Measurements from ENCODE around the gene DMD. TPM values are rescaled to one million over a fixed set of nuclear protein-coding genes. Genes with fewer than 3 reads are reported as not detected.

DMD gene
- total RNA-seq, 1 donor, result 32.4 TPM

- DNase-seq (ENCODE audit: low read depth), result no peak
- no peak overlapping the region for H3K4me3 ChIP-seq (ENCODE audit: low read depth, low read length)
- no peak for TF ChIP-seq CTCF (IDR thresholded peaks at IDR 0.05; ENCODE audit: insufficient read depth, low read depth, low read length)
Observed at GRCh38 chrX:31336419-31336818, 1874.9 kb downstream of the DMD start.

DNA sequence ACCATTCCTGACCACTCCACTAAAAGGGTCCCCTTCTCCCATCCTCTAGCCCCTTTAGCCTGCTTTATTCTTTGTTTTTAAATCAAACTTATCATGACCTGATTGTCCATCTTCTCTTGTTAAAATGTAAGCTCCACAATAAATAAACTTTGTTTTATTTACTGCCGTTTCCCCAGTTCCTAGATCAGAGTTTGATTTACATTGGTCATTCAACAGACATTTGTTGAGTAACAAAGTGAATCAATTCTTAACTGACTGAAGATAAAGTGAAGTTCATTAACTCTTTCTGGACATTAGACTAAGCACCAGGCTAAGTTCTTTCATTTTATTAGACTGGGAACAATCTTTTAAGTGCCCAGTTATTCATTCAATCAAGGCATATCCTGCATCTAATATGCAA is 1876.4 kb downstream of the DMD start:
- TF ChIP-seq CTCF (IDR thresholded peaks at IDR 0.05; ENCODE audit: insufficient read depth, low read depth, low read length), result no peak
- no peak overlapping the region for H3K4me3 ChIP-seq (ENCODE audit: low read depth, low read length)
- no peak for DNase-seq (ENCODE audit: low read depth)

- no peak overlapping the region for H3K4me3 ChIP-seq (ENCODE audit: low read depth, low read length)
- peak; percentile 80 for DNase-seq (ENCODE audit: low read depth)
- TF ChIP-seq CTCF (IDR thresholded peaks at IDR 0.05; ENCODE audit: insufficient read depth, low read depth, low read length), result no peak
Observed at GRCh38 chrX:31333165-31333831, 1878.1 kb downstream of the DMD start.

DNA sequence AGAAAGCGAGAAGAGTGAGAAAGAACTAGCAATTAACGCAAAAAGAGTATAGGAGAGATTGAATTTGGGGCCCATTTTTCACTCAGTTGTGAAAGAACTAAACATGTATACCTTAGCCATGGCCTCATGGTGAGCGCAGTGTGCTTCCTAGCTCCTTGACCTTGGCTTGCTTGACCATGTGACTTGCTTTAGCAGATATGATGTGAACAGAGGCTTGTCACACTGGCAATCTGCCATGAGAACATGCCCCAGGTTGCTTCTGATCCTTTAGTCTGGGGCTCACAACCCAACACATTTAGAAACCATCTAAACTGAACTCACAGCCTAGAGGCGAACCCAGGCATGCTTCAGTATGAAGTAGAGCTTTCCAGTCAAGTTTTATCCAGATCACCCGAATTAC is 1879.4 kb downstream of the DMD start:
- no peak overlapping the region for H3K4me3 ChIP-seq (ENCODE audit: low read depth, low read length)
- TF ChIP-seq CTCF (IDR thresholded peaks at IDR 0.05; ENCODE audit: insufficient read depth, low read depth, low read length), result no peak
- no peak for DNase-seq (ENCODE audit: low read depth)

- no peak for TF ChIP-seq CTCF (IDR thresholded peaks at IDR 0.05; ENCODE audit: insufficient read depth, low read depth, low read length)
- peak; percentile 41 for DNase-seq (ENCODE audit: low read depth)
- H3K4me3 ChIP-seq (ENCODE audit: low read depth, low read length), result no peak overlapping the region
Observed at GRCh38 chrX:31331015-31331414, 1880.3 kb downstream of the DMD start.

- H3K4me3 ChIP-seq (ENCODE audit: low read depth, low read length), result no peak overlapping the region
- no peak for TF ChIP-seq CTCF (IDR thresholded peaks at IDR 0.05; ENCODE audit: insufficient read depth, low read depth, low read length)
- no peak for DNase-seq (ENCODE audit: low read depth)
Observed at GRCh38 chrX:31329298-31329697, 1882.1 kb downstream of the DMD start.

GRCh38 chrX:31323658-31324057 is 1887.7 kb downstream of the DMD start:
- TF ChIP-seq CTCF (IDR thresholded peaks at IDR 0.05; ENCODE audit: insufficient read depth, low read depth, low read length), result no peak
- no peak for DNase-seq (ENCODE audit: low read depth)
- H3K4me3 ChIP-seq (ENCODE audit: low read depth, low read length), result no peak overlapping the region
